Measurements from ENCODE around the gene ZNF385B. TPM values are rescaled to one million over a fixed set of nuclear protein-coding genes. Genes with fewer than 3 reads are reported as not detected.

Gene ZNF385B
- polyA plus RNA-seq, 1 donor from 2014 or later = 0.31 TPM

DNA sequence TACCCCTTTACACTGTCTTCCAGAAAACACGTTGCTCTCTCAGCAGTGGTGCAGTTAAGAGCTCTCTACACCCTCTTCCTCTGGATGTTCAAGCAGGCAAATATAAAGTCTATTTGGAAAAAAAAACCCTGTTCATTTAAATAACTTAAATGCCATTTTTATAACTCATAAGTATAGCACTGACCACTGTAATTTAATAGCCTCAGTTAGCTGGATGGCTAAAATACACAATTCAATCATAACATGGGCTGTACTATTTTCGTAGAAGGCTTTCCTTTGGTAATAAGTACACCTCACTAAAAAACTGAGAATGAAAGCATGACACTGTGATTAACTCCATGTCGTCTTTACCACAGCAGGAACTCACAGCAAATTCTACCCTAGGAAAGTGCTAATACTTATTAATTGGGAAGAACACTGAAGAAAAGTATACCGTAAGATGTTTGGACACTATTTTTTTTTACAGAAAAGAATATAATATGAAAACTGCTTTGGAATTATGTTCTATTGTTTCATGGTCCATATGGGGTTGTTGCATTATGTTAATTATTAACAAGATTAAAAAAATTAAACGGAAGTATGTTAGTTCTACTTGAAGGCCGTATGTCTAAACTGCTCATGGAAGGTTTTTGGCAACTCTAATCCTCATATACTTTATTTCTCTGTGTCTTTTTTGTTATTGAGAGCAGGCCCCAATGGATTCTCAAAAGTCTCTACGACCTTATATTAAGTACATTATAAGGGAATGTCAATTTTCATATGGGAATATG, 269.1 kb downstream of the ZNF385B start:
- Histone ChIP-seq H3K79me2 (replicated peaks; ENCODE audit: insufficient read depth, low read length) (no peaks in the 10 kb centered on the region), H2AFZ (ENCODE audit: low read depth, low read length) (no peak overlapping the region), H3K9me2 (ENCODE audit: insufficient read depth, low read length) (no peaks in the 10 kb centered on the region), H3K27me3 (ENCODE audit: insufficient read depth, low read depth, low read length) (no peaks in the 10 kb centered on the region), H3K9ac (ENCODE audit: low read length) (no peak overlapping the region), H3K4me3 (ENCODE audit: low read length) (no peak overlapping the region), H3K9me3 (ENCODE audit: low read length) (no peaks in the 10 kb centered on the region), H4K20me1 (ENCODE audit: insufficient read depth) (no peaks in the 10 kb centered on the region), H3K4me2 (ENCODE audit: low read length) (no peak overlapping the region), H3K27ac (ENCODE audit: low read length) (no peak overlapping the region), H3F3A (ENCODE audit: insufficient read depth, low read length, poor library complexity, severe bottlenecking) (no peaks in the 10 kb centered on the region), H3K36me3 (ENCODE audit: insufficient read depth, low read length) (no peaks in the 10 kb centered on the region)
- TF ChIP-seq, protein P1, sequence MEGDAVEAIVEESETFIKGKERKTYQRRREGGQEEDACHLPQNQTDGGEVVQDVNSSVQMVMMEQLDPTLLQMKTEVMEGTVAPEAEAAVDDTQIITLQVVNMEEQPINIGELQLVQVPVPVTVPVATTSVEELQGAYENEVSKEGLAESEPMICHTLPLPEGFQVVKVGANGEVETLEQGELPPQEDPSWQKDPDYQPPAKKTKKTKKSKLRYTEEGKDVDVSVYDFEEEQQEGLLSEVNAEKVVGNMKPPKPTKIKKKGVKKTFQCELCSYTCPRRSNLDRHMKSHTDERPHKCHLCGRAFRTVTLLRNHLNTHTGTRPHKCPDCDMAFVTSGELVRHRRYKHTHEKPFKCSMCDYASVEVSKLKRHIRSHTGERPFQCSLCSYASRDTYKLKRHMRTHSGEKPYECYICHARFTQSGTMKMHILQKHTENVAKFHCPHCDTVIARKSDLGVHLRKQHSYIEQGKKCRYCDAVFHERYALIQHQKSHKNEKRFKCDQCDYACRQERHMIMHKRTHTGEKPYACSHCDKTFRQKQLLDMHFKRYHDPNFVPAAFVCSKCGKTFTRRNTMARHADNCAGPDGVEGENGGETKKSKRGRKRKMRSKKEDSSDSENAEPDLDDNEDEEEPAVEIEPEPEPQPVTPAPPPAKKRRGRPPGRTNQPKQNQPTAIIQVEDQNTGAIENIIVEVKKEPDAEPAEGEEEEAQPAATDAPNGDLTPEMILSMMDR (IDR thresholded peaks at IDR 0.05; ENCODE audit: poor library complexity, severe bottlenecking) = no peak
- no peak for TF ChIP-seq RAD21 (conservative IDR thresholded peaks at IDR 0.05)
- no peak for TF ChIP-seq SMC3 (conservative IDR thresholded peaks at IDR 0.05; ENCODE audit: poor library complexity)
- no peak for TF ChIP-seq EZH2 (IDR thresholded peaks at IDR 0.05; ENCODE audit: borderline replicate concordance, insufficient read depth, low read length, poor library complexity, severe bottlenecking)
- TF ChIP-seq TAF1 (IDR thresholded peaks at IDR 0.05; ENCODE audit: low read depth) = no peak
- TF ChIP-seq MXI1 (conservative IDR thresholded peaks at IDR 0.05; ENCODE audit: poor library complexity, severe bottlenecking) = no peak
- TF ChIP-seq EP300 (conservative IDR thresholded peaks at IDR 0.05; ENCODE audit: poor library complexity, severe bottlenecking) = no peak
- TF ChIP-seq, protein P2, sequence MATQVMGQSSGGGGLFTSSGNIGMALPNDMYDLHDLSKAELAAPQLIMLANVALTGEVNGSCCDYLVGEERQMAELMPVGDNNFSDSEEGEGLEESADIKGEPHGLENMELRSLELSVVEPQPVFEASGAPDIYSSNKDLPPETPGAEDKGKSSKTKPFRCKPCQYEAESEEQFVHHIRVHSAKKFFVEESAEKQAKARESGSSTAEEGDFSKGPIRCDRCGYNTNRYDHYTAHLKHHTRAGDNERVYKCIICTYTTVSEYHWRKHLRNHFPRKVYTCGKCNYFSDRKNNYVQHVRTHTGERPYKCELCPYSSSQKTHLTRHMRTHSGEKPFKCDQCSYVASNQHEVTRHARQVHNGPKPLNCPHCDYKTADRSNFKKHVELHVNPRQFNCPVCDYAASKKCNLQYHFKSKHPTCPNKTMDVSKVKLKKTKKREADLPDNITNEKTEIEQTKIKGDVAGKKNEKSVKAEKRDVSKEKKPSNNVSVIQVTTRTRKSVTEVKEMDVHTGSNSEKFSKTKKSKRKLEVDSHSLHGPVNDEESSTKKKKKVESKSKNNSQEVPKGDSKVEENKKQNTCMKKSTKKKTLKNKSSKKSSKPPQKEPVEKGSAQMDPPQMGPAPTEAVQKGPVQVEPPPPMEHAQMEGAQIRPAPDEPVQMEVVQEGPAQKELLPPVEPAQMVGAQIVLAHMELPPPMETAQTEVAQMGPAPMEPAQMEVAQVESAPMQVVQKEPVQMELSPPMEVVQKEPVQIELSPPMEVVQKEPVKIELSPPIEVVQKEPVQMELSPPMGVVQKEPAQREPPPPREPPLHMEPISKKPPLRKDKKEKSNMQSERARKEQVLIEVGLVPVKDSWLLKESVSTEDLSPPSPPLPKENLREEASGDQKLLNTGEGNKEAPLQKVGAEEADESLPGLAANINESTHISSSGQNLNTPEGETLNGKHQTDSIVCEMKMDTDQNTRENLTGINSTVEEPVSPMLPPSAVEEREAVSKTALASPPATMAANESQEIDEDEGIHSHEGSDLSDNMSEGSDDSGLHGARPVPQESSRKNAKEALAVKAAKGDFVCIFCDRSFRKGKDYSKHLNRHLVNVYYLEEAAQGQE (IDR thresholded peaks at IDR 0.05; ENCODE audit: borderline replicate concordance) = no peak
- no peak for TF ChIP-seq POLR2AphosphoS5 (IDR thresholded peaks at IDR 0.05)

DNA sequence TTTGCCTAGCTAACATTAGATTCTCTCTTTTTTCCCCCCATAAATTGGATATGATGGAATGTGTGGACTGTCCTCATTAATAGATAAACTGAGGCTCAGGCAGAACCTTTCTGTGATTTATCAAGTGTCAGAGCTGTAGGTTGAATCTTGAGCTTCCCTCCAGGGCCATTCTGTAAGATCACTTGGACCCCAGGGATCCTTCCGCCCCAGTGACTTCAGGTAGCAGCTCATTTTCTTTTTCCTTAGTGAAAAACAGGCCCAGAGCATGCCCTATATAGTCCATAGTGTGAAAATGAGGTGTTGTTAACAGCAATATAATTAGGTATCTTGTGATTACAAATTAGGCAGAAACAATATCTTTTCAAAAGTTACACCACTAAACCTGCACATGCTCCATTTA, 269.7 kb downstream of the ZNF385B start:
- Histone ChIP-seq H3K27me3 (ENCODE audit: insufficient read depth, low read depth, low read length) (no peaks in the 10 kb centered on the region), H3K4me3 (ENCODE audit: low read length) (no peak overlapping the region), H3K27ac (ENCODE audit: low read length) (no peak overlapping the region), H3K9me3 (ENCODE audit: low read length) (no peaks in the 10 kb centered on the region), H3K79me2 (replicated peaks; ENCODE audit: insufficient read depth, low read length) (no peaks in the 10 kb centered on the region), H3K4me2 (ENCODE audit: low read length) (no peak overlapping the region), H3F3A (ENCODE audit: insufficient read depth, low read length, poor library complexity, severe bottlenecking) (no peaks in the 10 kb centered on the region), H3K36me3 (ENCODE audit: insufficient read depth, low read length) (no peaks in the 10 kb centered on the region), H2AFZ (ENCODE audit: low read depth, low read length) (no peak overlapping the region), H4K20me1 (ENCODE audit: insufficient read depth) (no peaks in the 10 kb centered on the region), H3K9me2 (ENCODE audit: insufficient read depth, low read length) (no peaks in the 10 kb centered on the region), H3K9ac (ENCODE audit: low read length) (no peak overlapping the region)
- no peak for TF ChIP-seq EZH2 (IDR thresholded peaks at IDR 0.05; ENCODE audit: borderline replicate concordance, insufficient read depth, low read length, poor library complexity, severe bottlenecking)
- TF ChIP-seq, protein P2 (IDR thresholded peaks at IDR 0.05; ENCODE audit: borderline replicate concordance) = no peak

Measured in neural cell (in vitro differentiated cells).